K562 (cell line): ENCODE measurements around the gene LRRC26. TPM values are rescaled to one million over a fixed set of nuclear protein-coding genes. Genes with fewer than 3 reads are reported as not detected.

Source experiments
- CHD1 ChIP-seq: fragments of 200-600 bp; sonication (generic); IDR thresholded peaks from one replicate; pipeline ENCODE4 v1.6.1; 2012; ENCODE audit warnings: mild to moderate bottlenecking, moderate library complexity, low read length, inconsistent platforms
- CTBP1 ChIP-seq: fragments of 450-650 bp; IDR thresholded peaks from 2 replicates; pipeline ENCODE4 v1.6.1; 2016; ENCODE audit warnings: borderline replicate concordance
- HLTF ChIP-seq: fragments of 450-650 bp; IDR thresholded peaks from 2 replicates; pipeline ENCODE4 v1.6.1; 2016
- IRF2 ChIP-seq: sonication (generic); formaldehyde crosslinking; IDR thresholded peaks from 2 replicates; pipeline ENCODE4 v1.8.1; 2022; ENCODE audit warnings: mild to moderate bottlenecking, missing genetic modification reagents
- LCOR ChIP-seq: sonication (generic); formaldehyde crosslinking; IDR thresholded peaks from 2 replicates; pipeline ENCODE4 v1.8.0; 2022; ENCODE audit warnings: mild to moderate bottlenecking, missing genetic modification reagents
- RREB1 ChIP-seq: fragments of 250-450 bp; sonication (Bioruptor Pico); IDR thresholded peaks from 2 replicates; pipeline ENCODE4 v1.4.0; 2020
- SRSF3 ChIP-seq: fragments of 200-400 bp; formaldehyde crosslinking; IDR thresholded peaks from 2 replicates; pipeline ENCODE4 v1.6.1; 2016; ENCODE audit warnings: mild to moderate bottlenecking, low read length, moderate library complexity; ENCODE audit not compliant: insufficient read depth
- TSHZ1 ChIP-seq: fragments of 250-450 bp; sonication (Bioruptor Pico); IDR thresholded peaks from 2 replicates; pipeline ENCODE4 v1.4.0; 2020; ENCODE audit warnings: mild to moderate bottlenecking, moderate library complexity
- UBTF ChIP-seq, 2 experiments: IDR thresholded peaks; 2 replicates each; pipeline ENCODE4 v1.6.1; 2012; ENCODE audit warnings: improper control_type of control experiment in 2 of 2, low read depth in 2 of 2, low read length in 2 of 2, borderline replicate concordance in 1 of 2
- ZBED1 ChIP-seq: IDR thresholded peaks from 2 replicates; pipeline ENCODE4 v1.6.1; 2014
- ZNF232 ChIP-seq: sonication (generic); formaldehyde crosslinking; IDR thresholded peaks from 2 replicates; pipeline ENCODE4 v1.8.0; 2022; ENCODE audit warnings: mild to moderate bottlenecking, missing genetic modification reagents
- ZSCAN32 ChIP-seq: fragments of 450-650 bp; formaldehyde crosslinking; IDR thresholded peaks from 2 replicates; pipeline ENCODE4 v1.4.0; 2020; ENCODE audit warnings: mild to moderate bottlenecking, moderate library complexity
- polyA plus RNA-seq, 8 experiments: library from polyadenylated mRNA; depleted of rRNA in 4 of 8; stranded (reverse) in 5 of 8; unstranded in 3 of 8; fragments of >200 nt; fragmentation: Nextera tagmentation in 2 of 8; fragmentation: Illumina TruSeq in 1 of 8; extraction: Ambion mirVana in 2 of 8; extraction: Trizol in 1 of 8; gene quantifications; 2 replicates each; pipeline versions ENCODE4 v1.2.1 to v1.2.3, GENCODE V29; 2011 to 2014; ENCODE audit warnings: inconsistent platforms in 1 of 8, missing spikeins in 1 of 8
- total RNA-seq, 7 experiments: library from RNA; depleted of rRNA in 6 of 7; stranded (reverse); fragments of >200 nt in 6 of 7; fragmentation: Illumina TruSeq in 2 of 7; extraction: Trizol in 2 of 7; gene quantifications; 2 replicates each; pipeline versions ENCODE4 v1.2.1 to v1.2.3, GENCODE V29; 2011 to 2021; ENCODE audit warnings: low replicate concordance in 1 of 7
- TF ChIP-seq, protein P1 (sequence below), 2 experiments: fragments of 250-450 bp in 1 of 2; fragments of 450-650 bp in 1 of 2; sonication (Bioruptor Pico) in 1 of 2; IDR thresholded peaks; 2 replicates each; pipeline versions ENCODE4 v1.6.1 to v1.8.0; 2016 to 2021; ENCODE audit warnings: mild to moderate bottlenecking in 2 of 2, moderate library complexity in 2 of 2, missing compliant biosample characterization in 1 of 2, missing genetic modification characterization in 1 of 2

Gene LRRC26
- total and polyA plus RNA-seq, 9 of the 15 experiments (the other 6 are each of a cell fraction or from before 2014, with no cell fraction given): not detected

DNA sequence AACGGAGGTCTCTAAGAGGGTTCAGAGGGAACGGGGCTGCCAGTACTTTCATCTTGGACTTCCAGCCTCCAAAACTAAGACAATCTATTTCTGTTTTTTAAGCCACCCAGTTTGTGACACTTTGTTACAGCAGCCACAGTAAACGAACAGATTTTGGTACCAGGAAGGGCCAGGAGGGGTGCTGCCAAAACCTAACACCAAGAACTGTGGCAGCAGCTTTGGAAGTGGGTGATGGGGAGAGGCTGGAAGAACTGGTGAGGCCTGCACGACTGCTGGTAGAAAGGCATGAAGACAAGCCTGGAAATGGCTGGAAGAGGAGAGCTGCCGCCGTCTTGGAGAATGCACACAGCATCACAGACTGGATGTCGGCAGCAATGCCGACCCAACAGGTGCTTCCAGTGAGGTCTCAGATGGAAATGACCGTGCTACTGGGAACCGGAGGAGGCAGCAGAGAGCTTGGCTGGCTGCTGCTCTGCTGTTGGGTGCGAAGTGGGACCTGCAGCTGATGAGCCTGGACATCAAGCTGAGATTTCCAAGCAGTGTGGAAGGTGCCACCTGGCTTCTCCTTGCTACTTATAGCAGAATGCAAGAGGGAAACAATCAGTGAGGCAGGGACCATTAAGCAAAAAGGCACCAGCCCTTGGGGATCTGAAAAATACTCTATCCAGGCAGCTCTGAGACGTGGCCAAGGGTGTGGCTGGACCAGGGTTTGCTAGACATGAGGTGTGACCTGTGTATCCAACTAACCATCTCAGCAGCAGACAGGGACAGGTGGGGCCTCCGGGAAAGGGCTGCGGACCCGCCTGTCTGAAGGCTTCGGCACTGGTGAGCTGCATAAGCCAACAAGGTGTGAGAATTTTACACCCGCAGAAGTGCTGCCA is 6.7 kb upstream of the LRRC26 start (continued):
- TF ChIP-seq, protein P1, sequence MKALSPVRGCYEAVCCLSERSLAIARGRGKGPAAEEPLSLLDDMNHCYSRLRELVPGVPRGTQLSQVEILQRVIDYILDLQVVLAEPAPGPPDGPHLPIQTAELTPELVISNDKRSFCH (CRISPR knock-in tag; IDR thresholded peaks at IDR 0.05): no peak
- TF ChIP-seq, protein P1 (tag; IDR thresholded peaks at IDR 0.05): no peak
- TF ChIP-seq SRSF3 (no peak), ZNF232 (CRISPR knock-in tag) (no peak), HLTF (no peak), UBTF (IDR thresholded peaks at IDR 0.05; ENCODE audit: borderline replicate concordance in 1 of 2, low read depth in 2 of 2, low read length in 2 of 2) (peak in 1 of 2 experiments; percentile 54; a peak in 1 of 4 replicates), RREB1 (CRISPR knock-in tag) (0 out of 2 replicates have a peak, but pooled peaks have one; percentile 32), TSHZ1 (CRISPR knock-in tag) (no peak), IRF2 (no peak), ZBED1 (no peak), ZSCAN32 (CRISPR knock-in tag) (no peak), CHD1 (no peak), LCOR (CRISPR knock-in tag) (0 out of 2 replicates have a peak, but pooled peaks have one; percentile 45), CTBP1 (peak; percentile 68)
